Smooth muscle cell of bladder (primary cell): ENCODE data around the gene SFTPA2. TPM values are rescaled to one million over a fixed set of nuclear protein-coding genes. Genes with fewer than 3 reads are reported as not detected.

Experiments used
- total RNA-seq: library from RNA; depleted of rRNA; stranded (reverse); fragments of >200 nt; gene quantifications from 2 replicates; pipeline ENCODE4 v1.2.3, GENCODE V29; 2014

Gene SFTPA2
- not detected in 2 replicates for total RNA-seq

GRCh38 chr10:79560160-79560709 lies at the start of gene SFTPA2:
Gene SFTPA2 (minus strand): TSS chr10:79560407. CDS start chr10:79559483, 924 bp downstream.

DNA sequence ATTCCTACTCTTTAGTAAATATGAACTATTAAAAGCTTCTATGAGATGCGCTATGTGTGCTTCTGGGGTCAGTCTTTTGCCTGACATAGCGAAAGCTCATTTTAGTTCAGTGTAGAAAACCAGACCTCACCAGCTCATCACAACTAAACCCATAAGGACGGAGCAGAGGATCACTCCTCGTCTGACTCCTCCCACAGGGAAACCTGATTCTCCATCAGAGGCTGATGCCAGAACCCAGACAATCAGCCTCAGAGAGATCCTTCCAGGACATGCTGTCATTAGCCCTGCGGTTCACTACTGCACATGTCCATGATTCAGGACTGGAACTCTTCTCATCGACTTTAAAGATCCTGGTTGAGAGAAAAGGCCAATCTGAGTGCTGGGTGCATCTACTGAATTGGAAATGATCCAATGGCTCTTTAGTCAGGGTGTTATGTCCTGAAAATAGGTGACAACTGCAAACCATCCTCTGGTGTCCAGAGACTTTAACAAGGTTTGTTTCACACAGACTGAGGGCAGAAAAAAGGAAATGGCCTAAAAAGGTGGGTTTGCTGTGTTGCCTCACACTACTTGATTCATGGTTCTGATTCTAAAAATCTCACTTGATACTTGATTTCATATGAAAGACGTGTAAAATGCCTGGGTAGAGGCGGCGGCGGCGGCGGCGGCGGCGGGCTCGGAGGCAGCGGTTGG lies 48.2 kb downstream of the SFTPA2 start, which contains the start of gene EIF5AL1:
Gene EIF5AL1, plus strand, starts transcription at position 643 of the 693 bp plus-strand sequence. CDS start 117 bp downstream, outside the sequence.

Other genes starting within 250 kb of the SFTPA2 start
- 22.6 and 33.7 TPM in 2 replicates for gene PPIF, start 212.9 kb downstream of the SFTPA2 start, total RNA-seq
- 21.0 and 24.6 TPM in 2 replicates for gene ZCCHC24, start 114.8 kb downstream of the SFTPA2 start, total RNA-seq
- gene EIF5AL1, start 47.9 kb downstream of the SFTPA2 start, total RNA-seq = 0.18 and 0.28 TPM in 2 replicates
- not detected in 2 replicates for gene SFTPA1, start 50.5 kb upstream of the SFTPA2 start, total RNA-seq
- gene NUTM2B, start 142.8 kb upstream of the SFTPA2 start, total RNA-seq = 0.28 and 0.37 TPM in 2 replicates